Measurements from ENCODE around the gene SLC22A15.
"Not testable (repeated sequence)": the region's sequence is repeated elsewhere in the genome, so short reads cannot be mapped to it uniquely, and the experiment has no call there.

The SLC22A15 gene

GRCh38 chr1:116044071-116044470, 67.8 kb downstream of the SLC22A15 start:
- no peak for DNase-seq

- not testable (repeated sequence) for DNase-seq
Observed at GRCh38 chr1:116046933-116047332, 70.6 kb downstream of the SLC22A15 start.

- not testable (repeated sequence) for DNase-seq
Observed at GRCh38 chr1:116051896-116052295, 75.6 kb downstream of the SLC22A15 start.

GRCh38 chr1:116062201-116062600, 85.9 kb downstream of the SLC22A15 start:
- no peak for DNase-seq

- no peak for DNase-seq
Observed at GRCh38 chr1:116064616-116065015, 88.3 kb downstream of the SLC22A15 start.

GRCh38 chr1:116066868-116067565, 90.7 kb downstream of the SLC22A15 start:
- DNase-seq, result no peak

- no peak for DNase-seq
Observed at GRCh38 chr1:116067566-116067890, 91.2 kb downstream of the SLC22A15 start.

GRCh38 chr1:116075575-116075974, 99.3 kb downstream of the SLC22A15 start:
- DNase-seq, result no peak

GRCh38 chr1:116075990-116076389, 99.7 kb downstream of the SLC22A15 start:
- no peak for DNase-seq

GRCh38 chr1:116076831-116077230, 100.5 kb downstream of the SLC22A15 start:
- DNase-seq, result no peak

GRCh38 chr1:116078699-116079223, 102.4 kb downstream of the SLC22A15 start:
- DNase-seq, result no peak

GRCh38 chr1:116087628-116088027, 111.3 kb downstream of the SLC22A15 start:
- DNase-seq, result no peak

- no peak for DNase-seq
Observed at GRCh38 chr1:116089870-116090269, 113.6 kb downstream of the SLC22A15 start.

GRCh38 chr1:116091083-116091482, 114.8 kb downstream of the SLC22A15 start:
- DNase-seq, result no peak

- DNase-seq, result no peak
Observed at GRCh38 chr1:116092752-116093489, 116.6 kb downstream of the SLC22A15 start.

GRCh38 chr1:116095027-116095426, 118.7 kb downstream of the SLC22A15 start:
- DNase-seq, result no peak

GRCh38 chr1:116096013-116096618, 119.8 kb downstream of the SLC22A15 start:
- no peak for DNase-seq

GRCh38 chr1:116097626-116098025, 121.3 kb downstream of the SLC22A15 start:
- no peak for DNase-seq

- DNase-seq, result no peak
Observed at GRCh38 chr1:116099379-116099778, 123.1 kb downstream of the SLC22A15 start.

GRCh38 chr1:116099919-116100318, 123.6 kb downstream of the SLC22A15 start:
- DNase-seq, result no peak

- DNase-seq, result no peak
Observed at GRCh38 chr1:116104667-116105066, 128.4 kb downstream of the SLC22A15 start.

GRCh38 chr1:116105996-116106395, 129.7 kb downstream of the SLC22A15 start:
- no peak for DNase-seq

- no peak for DNase-seq
Observed at GRCh38 chr1:116106646-116107045, 130.3 kb downstream of the SLC22A15 start.

- DNase-seq, result no peak
Observed at GRCh38 chr1:116107371-116107770, 131.1 kb downstream of the SLC22A15 start.
